Hepatocyte (in vitro differentiated cells): ENCODE data around the gene STIM1. TPM values are rescaled to one million over a fixed set of nuclear protein-coding genes. Genes with fewer than 3 reads are reported as not detected.

Experiments used
- DNase-seq: peaks from one replicate; pipeline ENCODE4 v3.0.0-alpha.2; 2016; ENCODE audit warnings: low spot score
- H2AFZ ChIP-seq: fragments of 200-600 bp; sonication (generic); 2 replicates; pipeline ENCODE4 v1.6.0; 2016; ENCODE audit warnings: antibody characterized with exemption, mild to moderate bottlenecking
- H3K27ac ChIP-seq: fragments of 200-600 bp; sonication (generic); 2 replicates; pipeline ENCODE4 v1.5.1; 2016; ENCODE audit warnings: mild to moderate bottlenecking
- H3K27me3 ChIP-seq: fragments of 200-600 bp; sonication (generic); 2 replicates; pipeline ENCODE4 v1.6.1; 2016
- H3K36me3 ChIP-seq: fragments of 200-600 bp; sonication (generic); replicated peaks from 2 replicates; pipeline ENCODE4 v1.5.1; 2016; ENCODE audit warnings: low read depth; ENCODE audit not compliant: insufficient read depth
- H3K4me1 ChIP-seq: fragments of 200-600 bp; sonication (generic); 2 replicates; pipeline ENCODE4 v1.5.1; 2016; ENCODE audit warnings: mild to moderate bottlenecking, moderate library complexity; ENCODE audit not compliant: insufficient read depth
- H3K4me2 ChIP-seq: fragments of 200-600 bp; sonication (generic); 2 replicates; pipeline ENCODE4 v1.6.0; 2016
- H3K4me3 ChIP-seq: fragments of 200-600 bp; sonication (generic); 2 replicates; pipeline ENCODE4 v1.5.1; 2016; ENCODE audit warnings: mild to moderate bottlenecking
- H3K79me2 ChIP-seq: fragments of 200-600 bp; sonication (generic); 2 replicates; pipeline ENCODE4 v1.6.0; 2017; ENCODE audit warnings: mild to moderate bottlenecking
- H3K9me2 ChIP-seq: fragments of 200-600 bp; sonication (generic); replicated peaks from 2 replicates; pipeline ENCODE4 v1.6.0; 2017; ENCODE audit warnings: mild to moderate bottlenecking; ENCODE audit not compliant: insufficient read depth
- H3K9me3 ChIP-seq: fragments of 200-600 bp; sonication (generic); 2 replicates; pipeline ENCODE4 v1.5.1; 2016; ENCODE audit warnings: low read depth, mild to moderate bottlenecking
- H4K20me1 ChIP-seq: fragments of 200-600 bp; sonication (generic); 2 replicates; pipeline ENCODE4 v1.6.0; 2016; ENCODE audit warnings: mild to moderate bottlenecking; ENCODE audit not compliant: insufficient read depth, poor library complexity, severe bottlenecking
- EZH2 ChIP-seq: fragments of 200-600 bp; sonication (generic); IDR thresholded peaks from 2 replicates; pipeline ENCODE4 v1.6.1; 2016; ENCODE audit warnings: antibody characterized with exemption, mild to moderate bottlenecking, borderline replicate concordance
- EZH2phosphoT487 ChIP-seq: fragments of 200-600 bp; sonication (generic); IDR thresholded peaks from one replicate; pipeline ENCODE4 v1.6.1; 2018; ENCODE audit warnings: antibody characterized with exemption, mild to moderate bottlenecking, low read depth, moderate library complexity; ENCODE audit not compliant: unreplicated experiment, severe bottlenecking
- WGBS: methylation state at CpG from one replicate; pipeline ENCODE4 v1.1.6; 2016; ENCODE audit warnings: low lambda C conversion rate; ENCODE audit errors: missing lambda C conversion rate; 5-methylcytosine and 5-hydroxymethylcytosine counted together
- polyA plus RNA-seq: library from polyadenylated mRNA; unstranded; fragments of >200 nt; fragmentation: Nextera tagmentation; extraction: Ambion mirVana; gene quantifications from 2 replicates; pipeline ENCODE4 v1.2.1, GENCODE V29; 2016
- total RNA-seq: library from RNA; depleted of rRNA; stranded (reverse); fragments of >200 nt; gene quantifications from 2 replicates; pipeline ENCODE4 v1.2.3, GENCODE V29; 2014
- TF ChIP-seq, protein P1 (sequence below): fragments of 200-600 bp; sonication (generic); IDR thresholded peaks from 2 replicates; pipeline ENCODE4 v1.5.1; 2016; ENCODE audit warnings: antibody characterized with exemption, mild to moderate bottlenecking; ENCODE audit not compliant: poor library complexity

STIM1 gene
- total and polyA plus RNA-seq, 2 experiments from 2014 or later: 18.5 to 19.6 TPM

DNA sequence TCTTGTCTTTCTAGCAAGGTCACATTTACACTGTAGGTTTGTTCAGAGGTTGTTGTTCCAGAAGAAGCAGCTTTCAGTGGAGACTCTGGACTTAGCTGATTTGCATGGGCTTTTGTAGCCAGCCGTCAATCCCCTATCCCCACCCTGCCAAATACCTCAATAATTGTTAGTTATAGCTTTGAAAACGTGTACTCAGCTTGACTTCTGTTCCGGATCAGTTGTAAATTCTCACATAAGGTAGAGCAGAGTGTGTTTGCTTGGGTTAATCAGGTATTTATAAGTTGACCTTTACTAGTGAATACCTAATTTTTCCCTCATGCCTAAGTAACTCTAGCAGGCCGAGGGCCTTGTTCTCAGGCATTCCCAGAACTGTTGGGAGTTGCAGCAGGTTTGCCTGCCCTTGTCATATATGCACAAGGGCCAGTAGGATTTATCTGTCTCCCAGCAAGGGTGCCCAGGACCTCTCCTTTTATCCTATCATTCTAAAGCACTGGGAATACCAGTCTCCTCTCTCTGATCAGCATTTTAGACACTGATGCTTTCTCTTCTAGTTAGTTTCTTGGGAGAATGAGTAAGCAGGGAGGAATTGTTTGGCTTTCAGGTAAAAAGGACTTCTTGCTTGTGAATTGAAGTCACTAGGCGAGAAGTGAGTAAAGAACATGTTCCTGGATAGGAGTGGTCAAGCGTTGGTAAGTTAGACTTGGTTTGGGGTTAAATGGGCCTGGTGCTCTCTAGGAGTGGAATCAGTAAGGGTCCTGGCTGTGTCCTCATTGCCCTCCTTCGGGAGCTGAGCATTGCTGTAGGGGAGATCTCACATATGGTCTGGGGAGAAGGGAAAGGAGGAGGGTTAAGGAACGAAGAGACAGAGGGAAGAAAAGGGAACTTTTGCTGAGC, 22.1 kb downstream of the STIM1 start:
- H3K9me3 ChIP-seq: no peaks in the 10 kb centered on the region
- H3K4me1 ChIP-seq: peaks cover 26% of the 10 kb centered on the region
- H3K27me3 ChIP-seq: no peaks in the 10 kb centered on the region
- DNase-seq: no peak
- H2AFZ ChIP-seq: no peak overlapping the region
- no peaks in the 10 kb centered on the region for H4K20me1 ChIP-seq
- TF ChIP-seq EZH2 (no peak), EZH2phosphoT487 (no peak)
- TF ChIP-seq, protein P1, sequence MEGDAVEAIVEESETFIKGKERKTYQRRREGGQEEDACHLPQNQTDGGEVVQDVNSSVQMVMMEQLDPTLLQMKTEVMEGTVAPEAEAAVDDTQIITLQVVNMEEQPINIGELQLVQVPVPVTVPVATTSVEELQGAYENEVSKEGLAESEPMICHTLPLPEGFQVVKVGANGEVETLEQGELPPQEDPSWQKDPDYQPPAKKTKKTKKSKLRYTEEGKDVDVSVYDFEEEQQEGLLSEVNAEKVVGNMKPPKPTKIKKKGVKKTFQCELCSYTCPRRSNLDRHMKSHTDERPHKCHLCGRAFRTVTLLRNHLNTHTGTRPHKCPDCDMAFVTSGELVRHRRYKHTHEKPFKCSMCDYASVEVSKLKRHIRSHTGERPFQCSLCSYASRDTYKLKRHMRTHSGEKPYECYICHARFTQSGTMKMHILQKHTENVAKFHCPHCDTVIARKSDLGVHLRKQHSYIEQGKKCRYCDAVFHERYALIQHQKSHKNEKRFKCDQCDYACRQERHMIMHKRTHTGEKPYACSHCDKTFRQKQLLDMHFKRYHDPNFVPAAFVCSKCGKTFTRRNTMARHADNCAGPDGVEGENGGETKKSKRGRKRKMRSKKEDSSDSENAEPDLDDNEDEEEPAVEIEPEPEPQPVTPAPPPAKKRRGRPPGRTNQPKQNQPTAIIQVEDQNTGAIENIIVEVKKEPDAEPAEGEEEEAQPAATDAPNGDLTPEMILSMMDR: no peak
- H3K27ac ChIP-seq: peak overlapping the region; percentile 82
- peaks cover 73% of the 10 kb centered on the region for H3K79me2 ChIP-seq
- H3K9me2 ChIP-seq: no peaks in the 10 kb centered on the region
- WGBS: 57% methylated on average over 8 of the region's 8 CpGs
- no peaks in the 10 kb centered on the region for H3K36me3 ChIP-seq
- H3K4me2 ChIP-seq: no peak overlapping the region
- H3K4me3 ChIP-seq: no peak overlapping the region

DNA sequence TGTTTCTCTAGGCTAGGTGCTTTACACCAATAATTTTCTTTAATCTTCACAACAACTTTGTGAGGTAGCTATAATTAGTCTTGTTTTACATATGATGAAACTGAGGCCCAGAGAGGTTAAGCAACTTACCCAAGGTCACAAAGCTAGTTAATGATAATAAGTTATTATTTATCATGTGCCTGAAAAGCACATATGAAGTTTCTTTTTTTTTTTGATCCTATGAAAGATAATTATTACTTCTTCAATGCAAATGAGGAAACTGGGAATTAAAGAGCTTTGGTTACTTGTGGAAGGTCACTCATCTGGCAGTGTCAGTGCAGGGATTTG, 22.8 kb downstream of the STIM1 start:
- Histone ChIP-seq H3K27me3 (no peaks in the 10 kb centered on the region), H3K4me1 (peaks cover 26% of the 10 kb centered on the region), H3K4me2 (no peak overlapping the region), H3K9me2 (no peaks in the 10 kb centered on the region), H2AFZ (no peak overlapping the region), H4K20me1 (no peaks in the 10 kb centered on the region), H3K36me3 (no peaks in the 10 kb centered on the region), H3K27ac (peak overlapping the region; percentile 82), H3K4me3 (no peak overlapping the region), H3K79me2 (peaks cover 74% of the 10 kb centered on the region), H3K9me3 (no peaks in the 10 kb centered on the region)
- DNase-seq: no peak
- TF ChIP-seq EZH2 (no peak), EZH2phosphoT487 (no peak)
- TF ChIP-seq, protein P1: no peak

DNA sequence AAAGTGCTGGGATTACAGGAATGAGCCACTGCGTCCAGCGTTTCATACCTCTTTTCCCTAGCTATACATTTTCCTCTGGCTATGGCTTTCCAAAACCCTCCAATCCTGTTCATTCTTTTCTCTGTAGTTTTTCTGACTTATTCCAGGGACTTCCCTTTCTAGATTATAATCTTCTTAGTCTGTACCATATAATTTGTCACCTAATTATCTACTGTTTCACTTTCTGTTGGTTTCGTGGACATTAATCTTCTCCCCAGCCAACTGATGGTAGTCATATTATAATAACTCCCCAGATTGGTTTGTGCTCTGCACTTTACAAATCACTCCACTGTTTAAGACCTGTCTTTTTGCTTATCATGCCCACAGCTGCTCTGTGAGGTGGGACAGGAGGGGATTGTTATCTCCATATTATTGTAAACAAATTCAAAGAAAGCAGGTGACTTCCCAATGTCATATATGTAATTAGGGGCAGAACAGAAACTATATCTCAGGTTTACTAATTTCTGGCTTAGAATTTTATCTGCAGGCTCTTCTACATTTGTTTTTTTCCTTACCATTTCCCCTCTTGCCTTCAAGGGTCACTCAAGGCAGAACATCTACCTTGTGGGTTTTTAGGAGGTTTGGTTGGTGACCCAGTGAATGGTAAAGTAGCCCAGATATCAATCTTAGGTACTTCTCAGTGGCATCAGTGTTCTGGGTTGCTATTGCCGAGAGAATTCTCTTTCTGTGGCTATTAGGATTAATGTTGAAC, 23.9 kb downstream of the STIM1 start:
- Histone ChIP-seq H3K4me2 (no peak overlapping the region), H2AFZ (no peak overlapping the region), H4K20me1 (no peaks in the 10 kb centered on the region), H3K4me1 (peaks cover 26% of the 10 kb centered on the region), H3K36me3 (no peaks in the 10 kb centered on the region), H3K27me3 (no peaks in the 10 kb centered on the region), H3K4me3 (no peak overlapping the region), H3K79me2 (peaks cover 75% of the 10 kb centered on the region), H3K27ac (peak overlapping the region; percentile 12), H3K9me2 (no peaks in the 10 kb centered on the region), H3K9me3 (no peaks in the 10 kb centered on the region)
- no peak for DNase-seq
- no peak for TF ChIP-seq EZH2
- TF ChIP-seq EZH2phosphoT487: no peak
- TF ChIP-seq, protein P1: no peak
- WGBS: 49% methylated on average over 4 of the region's 4 CpGs
